ENCODE results near the gene LITAF.
A peak's percentile ranks its signal among the peaks of the same experiment; 100 is the strongest.

LITAF gene

DNA sequence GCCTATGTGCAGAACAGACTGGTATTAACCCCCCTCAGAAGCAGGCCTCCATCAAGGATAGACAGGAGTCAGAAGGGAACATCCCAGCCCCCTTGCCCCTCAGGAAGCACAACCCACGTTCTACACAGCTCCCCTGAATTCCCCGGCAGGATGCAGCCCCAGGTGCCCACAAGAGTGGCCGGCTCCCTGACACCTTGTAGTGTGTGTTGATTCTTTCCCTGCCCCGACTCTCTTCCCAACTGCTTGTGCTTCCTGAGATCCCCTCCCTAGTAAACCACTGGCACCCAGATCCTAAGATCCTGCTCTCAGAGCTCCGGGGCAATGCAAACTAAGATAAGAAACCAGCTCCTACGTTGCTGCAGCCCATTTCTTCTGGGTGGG is 34.8 kb upstream of the LITAF start:
- peak overlapping the region; percentile 37 for H2AFZ ChIP-seq (ENCODE audit: low read depth, low read length, severe bottlenecking)
- no peaks in the 10 kb centered on the region for H3K9me2 ChIP-seq (replicated peaks; ENCODE audit: insufficient read depth, low read length)
- H3K27me3 ChIP-seq (ENCODE audit: low read length): no peaks in the 10 kb centered on the region
- no peaks in the 10 kb centered on the region for H4K20me1 ChIP-seq (ENCODE audit: low read depth, low read length)
- no peaks in the 10 kb centered on the region for H3K36me3 ChIP-seq (ENCODE audit: low read length)
- 0 out of 2 replicates have a peak, but pooled peaks cover 5% of the 10 kb centered on the region for H3F3A ChIP-seq (ENCODE audit: insufficient read depth)
- H3K4me3 ChIP-seq (ENCODE audit: insufficient read depth, low read length, poor library complexity, severe bottlenecking): peak overlapping the region; percentile 12
- no peaks in the 10 kb centered on the region for H3K79me2 ChIP-seq (ENCODE audit: insufficient read depth, low read length)
- TF ChIP-seq, protein P1, sequence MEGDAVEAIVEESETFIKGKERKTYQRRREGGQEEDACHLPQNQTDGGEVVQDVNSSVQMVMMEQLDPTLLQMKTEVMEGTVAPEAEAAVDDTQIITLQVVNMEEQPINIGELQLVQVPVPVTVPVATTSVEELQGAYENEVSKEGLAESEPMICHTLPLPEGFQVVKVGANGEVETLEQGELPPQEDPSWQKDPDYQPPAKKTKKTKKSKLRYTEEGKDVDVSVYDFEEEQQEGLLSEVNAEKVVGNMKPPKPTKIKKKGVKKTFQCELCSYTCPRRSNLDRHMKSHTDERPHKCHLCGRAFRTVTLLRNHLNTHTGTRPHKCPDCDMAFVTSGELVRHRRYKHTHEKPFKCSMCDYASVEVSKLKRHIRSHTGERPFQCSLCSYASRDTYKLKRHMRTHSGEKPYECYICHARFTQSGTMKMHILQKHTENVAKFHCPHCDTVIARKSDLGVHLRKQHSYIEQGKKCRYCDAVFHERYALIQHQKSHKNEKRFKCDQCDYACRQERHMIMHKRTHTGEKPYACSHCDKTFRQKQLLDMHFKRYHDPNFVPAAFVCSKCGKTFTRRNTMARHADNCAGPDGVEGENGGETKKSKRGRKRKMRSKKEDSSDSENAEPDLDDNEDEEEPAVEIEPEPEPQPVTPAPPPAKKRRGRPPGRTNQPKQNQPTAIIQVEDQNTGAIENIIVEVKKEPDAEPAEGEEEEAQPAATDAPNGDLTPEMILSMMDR (IDR thresholded peaks at IDR 0.05; ENCODE audit: insufficient read depth, low read length, poor library complexity, severe bottlenecking): no peak
- no peak for TF ChIP-seq EZH2phosphoT487 (conservative IDR thresholded peaks at IDR 0.05; ENCODE audit: low read length)
- H3K9me3 ChIP-seq (ENCODE audit: insufficient read depth, low read length): no peaks in the 10 kb centered on the region
- H3K9ac ChIP-seq (ENCODE audit: low read length): peak overlapping the region; percentile 49
- peak overlapping the region; percentile 93 for H3K27ac ChIP-seq (ENCODE audit: low read depth, low read length)
- H3K4me2 ChIP-seq (ENCODE audit: low read depth, low read length, poor library complexity, severe bottlenecking): peak overlapping the region; percentile 53

DNA sequence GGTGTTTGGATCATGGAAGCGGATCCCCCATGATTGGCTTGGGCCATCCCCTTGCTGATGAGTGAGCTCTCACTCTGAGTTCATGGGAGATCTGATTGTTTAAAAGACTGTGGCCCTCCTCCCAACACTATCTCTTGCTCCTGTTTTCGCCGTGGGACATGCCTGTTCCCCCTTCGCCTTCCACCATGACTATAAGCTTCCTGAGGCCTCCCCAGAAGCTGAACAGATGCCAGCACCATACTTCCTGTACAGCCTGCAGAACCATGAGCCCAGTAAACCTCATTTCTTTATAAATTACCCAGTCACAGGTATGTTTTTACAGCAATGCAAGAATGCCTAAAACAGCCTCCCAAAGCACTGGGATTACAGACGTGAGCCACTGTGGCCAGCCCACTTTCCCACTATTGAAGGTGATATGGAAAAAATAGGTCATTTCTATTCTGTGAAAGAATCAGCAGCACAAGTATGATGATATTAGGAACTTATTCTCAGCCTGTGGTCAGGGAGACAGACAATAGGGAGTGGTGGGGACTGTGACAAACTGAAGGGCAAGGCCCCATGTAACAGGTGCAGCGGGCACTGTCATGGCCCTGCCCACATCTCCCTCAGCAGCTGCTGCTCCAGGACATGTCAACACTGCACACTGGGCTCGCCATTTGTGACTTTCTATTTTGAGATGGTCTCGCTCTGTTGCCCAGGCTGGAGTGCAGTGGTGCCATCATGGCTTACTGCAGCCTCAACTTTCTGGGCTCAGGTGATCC is 33.7 kb upstream of the LITAF start:
- Histone ChIP-seq H3K4me2 (ENCODE audit: low read depth, low read length, poor library complexity, severe bottlenecking) (no peak overlapping the region), H3K27ac (ENCODE audit: low read depth, low read length) (peak overlapping the region; percentile 69), H3K9me3 (ENCODE audit: insufficient read depth, low read length) (no peaks in the 10 kb centered on the region), H3K27me3 (ENCODE audit: low read length) (no peaks in the 10 kb centered on the region), H3K36me3 (ENCODE audit: low read length) (no peaks in the 10 kb centered on the region), H2AFZ (ENCODE audit: low read depth, low read length, severe bottlenecking) (no peak overlapping the region), H3K4me3 (ENCODE audit: insufficient read depth, low read length, poor library complexity, severe bottlenecking) (no peak overlapping the region), H3F3A (ENCODE audit: insufficient read depth) (0 out of 2 replicates have a peak, but pooled peaks cover 5% of the 10 kb centered on the region), H4K20me1 (ENCODE audit: low read depth, low read length) (no peaks in the 10 kb centered on the region), H3K9ac (ENCODE audit: low read length) (no peak overlapping the region), H3K79me2 (ENCODE audit: insufficient read depth, low read length) (no peaks in the 10 kb centered on the region), H3K9me2 (replicated peaks; ENCODE audit: insufficient read depth, low read length) (no peaks in the 10 kb centered on the region)
- no peak for TF ChIP-seq EZH2phosphoT487 (conservative IDR thresholded peaks at IDR 0.05; ENCODE audit: low read length)
- TF ChIP-seq, protein P1 (IDR thresholded peaks at IDR 0.05; ENCODE audit: insufficient read depth, low read length, poor library complexity, severe bottlenecking): no peak

DNA sequence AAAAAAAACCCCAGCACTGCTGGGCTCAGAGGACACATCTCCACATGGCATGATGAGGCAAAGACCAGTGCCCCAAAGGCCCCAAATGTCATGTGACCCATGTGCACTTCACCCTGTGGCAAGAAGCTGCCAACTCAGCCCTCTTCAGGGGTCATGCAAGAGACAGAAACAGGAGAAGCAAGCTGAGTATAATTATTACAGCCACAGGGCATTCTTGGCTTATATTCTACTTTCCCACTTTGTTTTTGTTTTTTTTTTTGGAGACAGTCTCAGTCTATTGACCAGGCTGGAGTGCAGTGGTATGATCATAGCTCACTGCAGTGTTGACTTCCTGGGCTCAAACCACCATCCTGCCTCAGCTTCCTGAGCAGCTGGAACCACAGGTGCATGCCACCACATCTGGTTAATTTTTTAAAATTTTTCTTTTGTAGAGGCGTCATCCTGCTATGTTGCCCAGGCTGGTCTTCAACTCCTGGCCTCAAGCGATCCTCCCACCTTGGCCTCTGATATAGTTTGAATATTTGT is 32.7 kb upstream of the LITAF start:
- no peak overlapping the region for H3K9ac ChIP-seq (ENCODE audit: low read length)
- peak overlapping the region; percentile 29 for H3K4me2 ChIP-seq (ENCODE audit: low read depth, low read length, poor library complexity, severe bottlenecking)
- no peak overlapping the region for H3K4me3 ChIP-seq (ENCODE audit: insufficient read depth, low read length, poor library complexity, severe bottlenecking)
- H3K27ac ChIP-seq (ENCODE audit: low read depth, low read length): peak overlapping the region; percentile 69
- no peaks in the 10 kb centered on the region for H3K9me3 ChIP-seq (ENCODE audit: insufficient read depth, low read length)
- no peaks in the 10 kb centered on the region for H3K79me2 ChIP-seq (ENCODE audit: insufficient read depth, low read length)
- 0 out of 2 replicates have a peak, but pooled peaks cover 5% of the 10 kb centered on the region for H3F3A ChIP-seq (ENCODE audit: insufficient read depth)
- H4K20me1 ChIP-seq (ENCODE audit: low read depth, low read length): no peaks in the 10 kb centered on the region
- no peaks in the 10 kb centered on the region for H3K9me2 ChIP-seq (replicated peaks; ENCODE audit: insufficient read depth, low read length)
- H2AFZ ChIP-seq (ENCODE audit: low read depth, low read length, severe bottlenecking): no peak overlapping the region
- H3K36me3 ChIP-seq (ENCODE audit: low read length): no peaks in the 10 kb centered on the region
- no peaks in the 10 kb centered on the region for H3K27me3 ChIP-seq (ENCODE audit: low read length)
- TF ChIP-seq, protein P1 (IDR thresholded peaks at IDR 0.05; ENCODE audit: insufficient read depth, low read length, poor library complexity, severe bottlenecking): no peak
- no peak for TF ChIP-seq EZH2phosphoT487 (conservative IDR thresholded peaks at IDR 0.05; ENCODE audit: low read length)

Measured in SU-DHL-6 (cell line).